NOMO-1 treated with dmso at 0.1 percent for 144 hours (cell line): ENCODE measurements around the gene TGFBR3.

Source experiments
- DNase-seq: peaks from one replicate; lab custom pipeline; 2025; ENCODE audit not compliant: unreplicated experiment; lab: John Stamatoyannopoulos, UW

Gene TGFBR3

DNA sequence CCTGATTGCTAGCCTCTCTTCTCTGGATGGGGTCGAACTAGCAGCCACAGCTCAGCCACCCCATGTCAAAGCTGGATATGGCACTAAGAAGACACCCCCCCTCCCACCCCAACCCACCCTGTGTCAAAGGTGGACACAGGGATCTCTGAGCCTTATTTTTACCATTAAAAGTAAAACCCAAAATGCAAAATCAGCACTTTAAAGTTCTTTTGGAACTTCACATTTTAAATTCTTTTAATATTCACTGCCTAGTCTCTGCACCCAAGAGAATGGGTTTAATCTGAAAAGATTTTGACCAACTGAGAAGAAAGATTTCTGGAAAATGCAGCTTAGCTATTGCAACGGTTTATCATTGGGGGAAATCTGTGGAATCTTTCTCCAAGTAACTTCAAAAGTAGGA is 167.6 kb downstream of the TGFBR3 start:
- no peak for DNase-seq

GRCh38 chr1:91717839-91718238 is 168.1 kb downstream of the TGFBR3 start:
- no peak for DNase-seq

- no peak for DNase-seq
Observed at GRCh38 chr1:91716339-91716738, 169.6 kb downstream of the TGFBR3 start.

GRCh38 chr1:91715416-91716000 is 170.4 kb downstream of the TGFBR3 start:
- DNase-seq, result no peak

GRCh38 chr1:91714867-91715381 is 171.0 kb downstream of the TGFBR3 start:
- DNase-seq, result no peak

- DNase-seq, result peak; percentile 43
Observed at GRCh38 chr1:91712981-91713841, 172.7 kb downstream of the TGFBR3 start.

DNA sequence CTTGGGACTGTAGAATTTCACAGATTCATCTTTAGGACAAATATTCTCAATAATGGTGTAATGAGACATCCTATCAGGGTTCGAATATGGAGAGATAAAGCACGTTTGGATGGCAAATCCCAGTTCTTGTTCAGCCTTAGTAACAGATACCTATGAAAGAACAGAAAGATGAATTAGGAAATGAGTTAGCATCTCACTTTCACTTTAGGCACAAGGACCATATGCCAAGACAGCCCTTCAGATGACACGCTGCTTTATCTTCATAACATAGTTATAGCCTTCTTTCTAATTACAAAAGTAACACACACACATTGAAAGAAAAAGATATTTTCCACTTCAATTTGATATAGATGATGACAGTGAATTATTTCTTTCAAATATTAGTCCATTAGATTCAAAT is 173.6 kb downstream of the TGFBR3 start:
- no peak for DNase-seq

DNA sequence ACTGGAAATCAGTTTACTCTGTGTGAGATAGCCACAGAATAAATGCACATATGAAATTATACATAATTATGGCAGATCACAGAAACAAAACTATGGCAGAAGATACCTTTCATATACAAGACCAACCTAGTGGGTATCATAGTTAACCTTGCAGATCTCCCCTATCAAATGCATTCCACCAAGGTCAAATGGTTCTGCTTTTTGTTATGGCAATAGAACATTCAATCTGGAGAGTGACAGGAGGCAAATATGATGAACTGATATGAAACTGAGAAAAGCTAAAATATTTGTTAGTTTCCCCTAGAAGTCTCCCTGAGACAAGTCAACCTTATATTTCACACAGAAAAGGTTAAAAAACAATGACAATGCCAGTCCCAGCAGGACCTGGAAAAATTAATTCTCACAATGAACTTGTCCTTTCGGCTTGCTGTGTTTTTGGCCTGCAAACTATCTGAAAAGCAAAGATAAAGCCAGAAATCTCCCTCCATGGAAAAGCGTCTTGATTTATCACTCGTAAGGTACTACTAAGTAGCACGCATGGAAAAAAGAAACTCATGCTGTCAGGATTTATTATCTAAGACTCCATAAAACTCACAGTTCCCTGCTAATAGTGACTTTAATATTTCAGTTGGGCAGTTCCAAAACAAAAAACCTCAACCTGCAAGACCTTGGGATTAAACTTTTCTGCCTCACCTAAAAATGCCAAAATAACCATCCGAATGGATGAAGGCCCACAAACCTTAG is 174.3 kb downstream of the TGFBR3 start:
- no peak for DNase-seq

DNA sequence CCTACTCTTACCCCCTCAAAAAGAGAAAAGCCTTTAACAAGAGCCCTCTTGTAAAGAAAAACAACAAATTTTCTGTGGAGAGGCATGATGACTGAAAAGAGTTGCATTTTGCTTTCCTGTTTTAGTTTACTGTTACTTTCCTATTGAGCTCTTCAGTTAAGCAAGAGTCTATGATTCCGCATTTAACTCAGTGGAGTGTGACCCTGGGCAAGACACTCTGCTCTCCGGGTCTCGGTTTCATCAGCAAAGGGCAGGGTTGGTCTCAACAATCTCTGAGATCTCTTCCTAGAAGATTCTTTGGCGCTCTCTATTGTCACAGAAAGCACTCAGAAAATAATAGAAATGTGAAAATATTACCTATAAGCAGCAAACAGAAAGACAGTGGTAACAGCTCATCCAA is 175.7 kb downstream of the TGFBR3 start:
- no peak for DNase-seq

DNA sequence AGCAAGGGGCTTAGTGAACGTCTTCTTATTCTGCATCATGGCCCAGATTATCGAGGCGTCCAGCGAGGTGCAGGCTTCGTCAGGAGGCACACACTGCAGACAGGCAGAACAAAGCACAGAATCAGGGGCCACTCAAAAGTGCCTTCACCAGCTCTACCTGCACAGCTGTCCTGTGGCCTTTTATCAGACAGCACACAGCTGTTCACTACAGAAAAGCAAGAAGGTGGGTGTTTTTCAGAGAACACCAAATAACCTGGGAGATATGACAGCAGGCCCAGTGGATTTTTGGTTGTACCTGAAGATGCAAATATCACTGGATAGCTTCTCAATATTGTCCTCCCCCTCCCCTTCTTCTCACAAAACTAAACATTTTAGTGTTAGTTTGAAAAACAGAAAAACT is 177.3 kb downstream of the TGFBR3 start:
- DNase-seq, result no peak

DNA sequence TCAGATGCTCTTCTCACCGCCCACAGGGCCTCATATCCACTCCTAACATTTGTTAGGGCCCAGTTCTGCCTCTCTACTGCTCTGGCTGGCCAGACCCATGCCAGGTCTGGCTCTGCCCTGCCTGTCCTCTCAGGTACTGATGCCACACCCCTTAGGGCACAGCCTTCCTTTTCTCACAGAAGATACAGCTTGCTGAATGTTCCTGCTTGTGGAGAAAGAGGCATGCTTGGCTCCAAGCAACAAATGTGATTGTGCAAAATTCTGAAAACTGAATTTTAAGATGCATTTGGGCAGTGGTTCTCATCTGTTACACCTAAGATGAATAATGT is 178.1 kb downstream of the TGFBR3 start:
- no peak for DNase-seq

DNA sequence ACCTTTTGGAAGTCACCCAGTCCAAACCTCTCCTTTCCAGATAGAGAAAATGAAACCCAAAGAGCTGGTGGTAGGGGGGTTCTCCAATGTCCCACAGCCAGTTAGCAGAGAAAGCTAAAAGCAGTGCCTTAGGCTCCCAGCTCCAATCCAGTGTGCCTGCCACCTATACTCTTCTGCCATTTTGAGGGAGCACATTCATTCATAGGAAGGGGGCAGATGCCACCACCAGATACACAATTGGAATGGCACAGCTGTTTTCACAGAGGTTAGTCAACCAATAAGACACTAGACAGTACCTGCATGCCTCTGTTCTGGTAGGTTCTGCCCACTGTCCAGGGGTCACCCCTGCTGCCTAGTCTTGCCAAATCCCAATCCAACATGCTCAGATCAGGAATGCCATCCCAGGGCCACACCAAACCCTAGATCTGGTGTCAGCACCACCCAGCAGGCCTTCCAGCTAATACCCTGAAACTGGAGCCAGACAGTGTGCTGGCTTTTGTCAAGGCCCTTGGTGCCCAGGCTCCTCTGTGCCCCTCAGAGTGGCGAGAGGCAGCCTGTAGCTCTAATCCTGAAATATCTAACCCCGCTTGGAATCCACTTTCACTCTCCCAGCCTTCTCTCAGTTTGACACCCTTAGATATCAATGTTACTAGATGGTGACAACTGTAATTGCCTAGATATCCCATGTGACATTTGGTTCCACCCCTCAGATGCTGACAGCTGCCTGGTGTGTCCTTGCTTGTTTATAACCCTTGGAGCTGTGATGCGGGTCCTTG is 178.6 kb downstream of the TGFBR3 start:
- DNase-seq, result no peak

DNA sequence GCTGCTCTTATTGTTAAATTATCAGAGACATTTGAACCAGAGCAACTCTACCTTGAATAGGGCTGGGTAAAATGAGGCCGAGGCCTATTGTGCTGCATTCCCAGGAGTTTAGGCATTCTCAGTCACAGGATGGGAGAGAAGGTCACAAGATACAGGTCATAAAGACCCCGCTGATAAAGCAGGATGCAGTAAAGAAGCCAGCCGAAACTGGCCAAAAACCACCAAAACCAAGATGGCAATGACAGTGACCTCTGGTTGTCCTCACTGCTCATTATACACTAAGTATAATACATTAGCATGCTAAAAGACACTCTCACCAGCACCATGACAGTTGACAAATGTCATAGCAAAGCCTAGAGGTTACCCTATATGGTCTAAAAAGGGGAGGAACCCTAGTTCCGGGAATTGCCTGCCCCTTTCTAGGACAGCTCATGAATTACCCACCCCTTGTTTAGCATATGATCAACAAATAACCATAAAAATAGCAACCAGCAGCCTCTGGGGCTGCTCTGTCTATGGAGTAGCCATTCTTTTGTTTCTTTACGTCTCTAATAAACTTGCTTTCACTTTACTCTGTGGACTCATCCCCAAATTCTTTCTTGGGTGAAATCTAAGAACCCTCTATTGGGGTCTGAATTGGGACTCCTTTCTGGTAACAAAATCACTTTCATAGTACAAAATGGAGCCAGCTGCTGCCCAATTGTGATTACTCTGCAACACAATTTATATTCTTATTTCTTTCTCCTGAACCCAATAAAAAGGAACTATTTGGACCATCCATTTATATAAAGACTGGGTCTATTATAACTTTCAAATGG is 179.6 kb downstream of the TGFBR3 start:
- no peak for DNase-seq

- DNase-seq, result no peak
Observed at GRCh38 chr1:91704746-91705145, 181.2 kb downstream of the TGFBR3 start.

DNA sequence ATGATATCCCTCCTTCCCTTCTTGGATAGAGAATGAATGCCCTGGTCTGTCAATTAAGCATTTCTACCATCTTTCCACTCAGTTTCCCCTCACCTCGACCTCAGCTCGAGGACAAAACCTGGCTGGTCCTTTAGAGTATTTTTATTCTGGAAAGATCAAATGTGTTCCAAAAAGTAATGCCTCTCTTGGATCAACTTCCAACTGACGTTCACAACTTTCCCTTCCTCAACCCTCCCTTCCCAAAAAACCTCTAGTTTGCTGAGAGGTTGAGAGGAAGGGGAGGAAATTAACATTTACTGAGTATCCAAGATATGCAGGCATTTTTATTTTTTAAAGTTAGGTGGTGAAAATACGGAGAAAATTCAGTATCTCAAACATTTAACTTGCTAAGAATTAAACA is 182.9 kb downstream of the TGFBR3 start:
- no peak for DNase-seq

- no peak for DNase-seq
Observed at GRCh38 chr1:91701472-91701869, 184.5 kb downstream of the TGFBR3 start.

DNA sequence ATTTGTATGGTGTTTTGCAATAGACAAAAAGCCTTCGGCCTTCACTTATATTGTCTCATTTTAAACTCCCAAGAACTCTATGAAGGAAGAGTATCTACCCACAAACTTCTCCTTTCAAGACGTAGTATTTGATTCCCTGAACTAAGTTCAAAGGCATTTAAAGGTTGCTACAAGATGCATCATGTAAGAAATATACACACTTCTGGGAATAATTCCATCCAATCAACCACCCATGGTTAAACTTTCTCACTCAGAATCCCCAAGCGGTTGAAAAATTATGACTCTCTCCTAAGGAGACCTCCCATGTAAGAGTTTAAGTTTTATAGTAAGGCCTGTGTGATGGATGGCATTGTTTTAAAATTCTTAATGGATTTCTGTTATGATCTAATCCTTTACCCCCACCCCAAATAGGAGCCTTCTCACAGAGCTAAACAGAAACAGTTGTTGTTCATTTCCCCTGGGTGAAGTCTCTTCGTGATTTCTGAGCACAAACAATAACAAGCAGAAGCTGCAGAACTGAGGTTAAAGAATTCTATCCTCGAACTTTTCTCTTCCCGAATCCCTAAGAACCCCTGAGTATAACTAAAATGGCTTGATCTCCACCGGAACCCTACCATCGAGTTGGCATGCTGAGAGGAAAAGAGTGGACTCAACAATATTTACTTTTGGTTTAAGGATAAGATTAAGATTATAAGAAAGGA is 185.0 kb downstream of the TGFBR3 start:
- no peak for DNase-seq

- no peak for DNase-seq
Observed at GRCh38 chr1:91700332-91700731, 185.6 kb downstream of the TGFBR3 start.

GRCh38 chr1:91699339-91699974 is 186.5 kb downstream of the TGFBR3 start:
- no peak for DNase-seq
